Endothelial cell of umbilical vein (primary cell): ENCODE data around the gene MDFI. TPM values are rescaled to one million over a fixed set of nuclear protein-coding genes. Genes with fewer than 3 reads are reported as not detected.

ENCODE experiments used
- BruUV-seq: library from RNA; stranded (reverse); fragments of 400-500 nt; replicated peaks from 2 replicates; lab custom pipeline; 2021; lab: Mats Ljungman, UMichigan
- CTCF ChIA-PET: fragments of 300-600, 350-600 bp; sonication (Branson Sonifier 250); formaldehyde crosslinking; loops from one replicate; lab custom pipeline; 2021; ENCODE audit warnings: antibody characterized with exemption, inconsistent platforms; lab: Charles Lee
- POLR2A ChIA-PET: fragments of 300-600, 350-600 bp; sonication (Branson Sonifier 250); formaldehyde crosslinking; loops from one replicate; lab custom pipeline; 2021; ENCODE audit warnings: antibody characterized with exemption, inconsistent platforms; lab: Charles Lee
- DNase-seq: peaks from one replicate; pipeline ENCODE4 v3.0.0-alpha.2; 2011; ENCODE audit warnings: low read depth, low spot score
- FAIRE-seq: peaks from 2 replicates; lab custom pipeline; 2011; peaks lifted over from hg19 to GRCh38; lab: Jason Lieb, UNC
- H2AFZ ChIP-seq: 2 replicates; pipeline ENCODE4 v1.6.0; 2012; ENCODE audit warnings: low read depth, low read length, control low read depth, inconsistent platforms
- H3K27ac ChIP-seq: 2 replicates; pipeline ENCODE4 v1.5.1; 2011; ENCODE audit warnings: low read depth, mild to moderate bottlenecking, control low read depth, low read length, moderate library complexity; ENCODE audit not compliant: insufficient read depth
- H3K27me3 ChIP-seq, 2 experiments: 2 replicates each; pipeline versions ENCODE4 v1.6.0 to v1.6.1; 2011; ENCODE audit warnings: low read length in 2 of 2, mixed read lengths in 1 of 2; ENCODE audit not compliant: control insufficient read depth in 2 of 2, insufficient read depth in 2 of 2
- H3K36me3 ChIP-seq, 2 experiments: 2 replicates in 1 of 2; 3 replicates in 1 of 2; pipeline ENCODE4 v1.5.1; 2011; ENCODE audit warnings: low read length in 2 of 2, mild to moderate bottlenecking in 1 of 2, moderate library complexity in 1 of 2; ENCODE audit not compliant: control insufficient read depth in 2 of 2, insufficient read depth in 2 of 2; ENCODE audit errors: extremely low read depth in 1 of 2
- H3K4me1 ChIP-seq: 3 replicates; pipeline ENCODE4 v1.5.1; 2011; ENCODE audit warnings: mild to moderate bottlenecking, low read length; ENCODE audit not compliant: control insufficient read depth, insufficient read depth; ENCODE audit errors: extremely low read depth
- H3K4me2 ChIP-seq: 2 replicates; pipeline ENCODE4 v1.6.1; 2011; ENCODE audit warnings: low read length, control low read depth, mixed read lengths; ENCODE audit not compliant: insufficient read depth
- H3K4me3 ChIP-seq, 3 experiments: fragments of 200-600 bp in 1 of 3; sonication (generic), shearing (Covaris generic) in 1 of 3; replicated peaks in 1 of 3; 2 replicates each; pipeline ENCODE4 v1.5.1; 2011 to 2016; ENCODE audit warnings: control low read depth in 3 of 3, low read length in 3 of 3, mild to moderate bottlenecking in 2 of 3, inconsistent platforms in 1 of 3, low read depth in 1 of 3, moderate library complexity in 1 of 3; ENCODE audit not compliant: insufficient read depth in 1 of 3
- H3K79me2 ChIP-seq: 2 replicates; pipeline ENCODE4 v1.6.0; 2012; ENCODE audit warnings: low read length, inconsistent platforms; ENCODE audit not compliant: control insufficient read depth, insufficient read depth
- H3K9ac ChIP-seq: replicated peaks from 2 replicates; pipeline ENCODE3; 2011; ENCODE audit warnings: low read length, control low read depth; ENCODE audit not compliant: insufficient read depth; ENCODE audit errors: extremely low read depth
- H3K9me1 ChIP-seq: replicated peaks from 3 replicates; pipeline ENCODE4 v1.6.0; 2011; ENCODE audit warnings: mild to moderate bottlenecking, low read length; ENCODE audit not compliant: control insufficient read depth, insufficient read depth; ENCODE audit errors: extremely low read depth
- H3K9me3 ChIP-seq: replicated peaks from 2 replicates; pipeline ENCODE4 v1.5.1; 2012; ENCODE audit warnings: low read length, inconsistent platforms; ENCODE audit not compliant: control insufficient read depth, insufficient read depth
- H4K20me1 ChIP-seq: replicated peaks from 2 replicates; pipeline ENCODE3; 2011; ENCODE audit warnings: mild to moderate bottlenecking, low read length; ENCODE audit not compliant: control insufficient read depth, insufficient read depth; ENCODE audit errors: extremely low read depth
- EZH2 ChIP-seq: IDR thresholded peaks from 2 replicates; pipeline ENCODE4 v1.6.1; 2012; ENCODE audit warnings: borderline replicate concordance, low read depth, mild to moderate bottlenecking, moderate library complexity, low read length, inconsistent platforms; ENCODE audit not compliant: severe bottlenecking
- FOS ChIP-seq: IDR thresholded peaks from 2 replicates; pipeline ENCODE4 v1.6.1; 2011; ENCODE audit warnings: mild to moderate bottlenecking, low read length, moderate library complexity, borderline replicate concordance; ENCODE audit not compliant: insufficient read depth
- GATA2 ChIP-seq: IDR thresholded peaks from 2 replicates; pipeline ENCODE4 v1.7.0; 2011; ENCODE audit warnings: low read depth, mild to moderate bottlenecking, moderate library complexity, mixed read lengths, low read length; ENCODE audit not compliant: insufficient read length, insufficient read depth
- JUN ChIP-seq: IDR thresholded peaks from 2 replicates; pipeline ENCODE4 v1.6.1; 2011; ENCODE audit warnings: borderline replicate concordance, low read depth; ENCODE audit not compliant: insufficient read length, insufficient read depth
- MYC ChIP-seq: IDR thresholded peaks from one replicate; pipeline ENCODE4 v1.6.1; 2011; ENCODE audit warnings: mild to moderate bottlenecking, low read depth, low read length
- POLR2A ChIP-seq: IDR thresholded peaks from 2 replicates; pipeline ENCODE4 v1.6.1; 2012; ENCODE audit warnings: low read depth, mild to moderate bottlenecking, control low read depth, low read length
- POLR2AphosphoS5 ChIP-seq: IDR thresholded peaks from 2 replicates; pipeline ENCODE4 v1.6.1; 2012; ENCODE audit warnings: low read depth, mild to moderate bottlenecking, control low read depth, low read length, moderate library complexity; ENCODE audit not compliant: insufficient read depth
- dilution Hi-C: fragments of 300-500 bp; cut with MboI; formaldehyde crosslinking; loops from one replicate; pipeline ENCODE4 v1.15.0; 2019; ENCODE audit warnings: low sequenced_read_pairs; ENCODE audit not compliant: extremely low pct_ligation_motif_present
- intact Hi-C: fragments of 100-400 bp; cut with micrococcal nuclease; formaldehyde crosslinking; loops from one replicate; pipeline ENCODE4 v1.10.0; 2022
- polyA plus RNA-seq, 4 experiments: library from polyadenylated mRNA; depleted of rRNA in 3 of 4; stranded (reverse) in 3 of 4; unstranded in 1 of 4; fragments of >200 nt; gene quantifications; 2 replicates each; pipeline versions ENCODE4 v1.2.1 to v1.2.3, GENCODE V29; 2011 to 2012; ENCODE audit warnings: missing spikeins in 1 of 4
- total RNA-seq: library from RNA; stranded (reverse); gene quantifications from 2 replicates; pipeline ENCODE4 v1.2.3, GENCODE V29; 2021
- TF ChIP-seq, protein P1 (sequence below), 2 donors: IDR thresholded peaks; 1 replicate in 1 of 2; 2 replicates in 1 of 2; pipeline ENCODE4 v1.5.1; 2011; ENCODE audit warnings: low read length in 2 of 2, mild to moderate bottlenecking in 2 of 2, moderate library complexity in 2 of 2, control low read depth in 1 of 2, inconsistent platforms in 1 of 2, low read depth in 1 of 2; ENCODE audit not compliant: insufficient read depth in 1 of 2; ENCODE audit errors: extremely low read depth in 1 of 2
- TF ChIP-seq, protein P2 (sequence below): IDR thresholded peaks from 2 replicates; pipeline ENCODE4 v1.6.1; 2011; ENCODE audit not compliant: insufficient read depth, insufficient read length

The MDFI gene
- total and polyA plus RNA-seq, 2 donors (not counting 3 experiments of a cell fraction or from before 2014, with no cell fraction given), result 32.4 to 74.1 TPM

- Histone ChIP-seq H3K4me3 (no peak overlapping the region), H3K27me3 (no peaks in the 10 kb centered on the region), H3K4me1 (peaks cover 6% of the 10 kb centered on the region), H3K4me2 (no peak overlapping the region), H4K20me1 (no peaks in the 10 kb centered on the region), H3K9me3 (no peaks in the 10 kb centered on the region), H3K9me1 (no peaks in the 10 kb centered on the region), H2AFZ (no peak overlapping the region), H3K27ac (no peak overlapping the region), H3K79me2 (no peaks in the 10 kb centered on the region), H3K9ac (no peak overlapping the region), H3K36me3 (no peaks in the 10 kb centered on the region)
- no TSS peak for BruUV-seq
- no peak for DNase-seq
- CTCF ChIA-PET, result interaction anchor here (0.7 to 2.7 kb wide), 5 partner anchors 11 to 106 kb away, joined by 3 to 16 read pairs (median 3); no protein-coding TSS in a partner anchor
- POLR2A ChIA-PET, result no interaction called here
- intact Hi-C loops, result no loop called here
- dilution Hi-C loops, result no loop called here
- no peak for FAIRE-seq
- no peak for TF ChIP-seq MYC
- TF ChIP-seq GATA2, result no peak
- TF ChIP-seq POLR2A, result no peak
- TF ChIP-seq POLR2AphosphoS5, result no peak
- TF ChIP-seq FOS, result no peak
- no peak for TF ChIP-seq EZH2
- TF ChIP-seq, protein P1, sequence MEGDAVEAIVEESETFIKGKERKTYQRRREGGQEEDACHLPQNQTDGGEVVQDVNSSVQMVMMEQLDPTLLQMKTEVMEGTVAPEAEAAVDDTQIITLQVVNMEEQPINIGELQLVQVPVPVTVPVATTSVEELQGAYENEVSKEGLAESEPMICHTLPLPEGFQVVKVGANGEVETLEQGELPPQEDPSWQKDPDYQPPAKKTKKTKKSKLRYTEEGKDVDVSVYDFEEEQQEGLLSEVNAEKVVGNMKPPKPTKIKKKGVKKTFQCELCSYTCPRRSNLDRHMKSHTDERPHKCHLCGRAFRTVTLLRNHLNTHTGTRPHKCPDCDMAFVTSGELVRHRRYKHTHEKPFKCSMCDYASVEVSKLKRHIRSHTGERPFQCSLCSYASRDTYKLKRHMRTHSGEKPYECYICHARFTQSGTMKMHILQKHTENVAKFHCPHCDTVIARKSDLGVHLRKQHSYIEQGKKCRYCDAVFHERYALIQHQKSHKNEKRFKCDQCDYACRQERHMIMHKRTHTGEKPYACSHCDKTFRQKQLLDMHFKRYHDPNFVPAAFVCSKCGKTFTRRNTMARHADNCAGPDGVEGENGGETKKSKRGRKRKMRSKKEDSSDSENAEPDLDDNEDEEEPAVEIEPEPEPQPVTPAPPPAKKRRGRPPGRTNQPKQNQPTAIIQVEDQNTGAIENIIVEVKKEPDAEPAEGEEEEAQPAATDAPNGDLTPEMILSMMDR (IDR thresholded peaks at IDR 0.05; ENCODE audit: extremely low read depth in 1 of 2, insufficient read depth in 1 of 2, low read depth in 1 of 2, low read length in 2 of 2), result no peak
- TF ChIP-seq JUN, result no peak
- TF ChIP-seq, protein P2, sequence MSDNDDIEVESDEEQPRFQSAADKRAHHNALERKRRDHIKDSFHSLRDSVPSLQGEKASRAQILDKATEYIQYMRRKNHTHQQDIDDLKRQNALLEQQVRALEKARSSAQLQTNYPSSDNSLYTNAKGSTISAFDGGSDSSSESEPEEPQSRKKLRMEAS, result no peak
Observed at GRCh38 chr6:41687501-41688175, 49.4 kb downstream of the MDFI start.
